GM19397 (cell line): ENCODE data around the gene UTP14C.
"Not testable (repeated sequence)": the region's sequence is repeated elsewhere in the genome, so short reads cannot be mapped to it uniquely, and the experiment has no call there.

ENCODE experiments used
- ATAC-seq: cut with Tn5 transposase; IDR thresholded peaks from one replicate; pipeline ENCODE4 v1.9.1; 2021; ENCODE audit warnings: mild to moderate bottlenecking, moderate library complexity; ENCODE audit not compliant: unreplicated experiment

The UTP14C gene, protein sequence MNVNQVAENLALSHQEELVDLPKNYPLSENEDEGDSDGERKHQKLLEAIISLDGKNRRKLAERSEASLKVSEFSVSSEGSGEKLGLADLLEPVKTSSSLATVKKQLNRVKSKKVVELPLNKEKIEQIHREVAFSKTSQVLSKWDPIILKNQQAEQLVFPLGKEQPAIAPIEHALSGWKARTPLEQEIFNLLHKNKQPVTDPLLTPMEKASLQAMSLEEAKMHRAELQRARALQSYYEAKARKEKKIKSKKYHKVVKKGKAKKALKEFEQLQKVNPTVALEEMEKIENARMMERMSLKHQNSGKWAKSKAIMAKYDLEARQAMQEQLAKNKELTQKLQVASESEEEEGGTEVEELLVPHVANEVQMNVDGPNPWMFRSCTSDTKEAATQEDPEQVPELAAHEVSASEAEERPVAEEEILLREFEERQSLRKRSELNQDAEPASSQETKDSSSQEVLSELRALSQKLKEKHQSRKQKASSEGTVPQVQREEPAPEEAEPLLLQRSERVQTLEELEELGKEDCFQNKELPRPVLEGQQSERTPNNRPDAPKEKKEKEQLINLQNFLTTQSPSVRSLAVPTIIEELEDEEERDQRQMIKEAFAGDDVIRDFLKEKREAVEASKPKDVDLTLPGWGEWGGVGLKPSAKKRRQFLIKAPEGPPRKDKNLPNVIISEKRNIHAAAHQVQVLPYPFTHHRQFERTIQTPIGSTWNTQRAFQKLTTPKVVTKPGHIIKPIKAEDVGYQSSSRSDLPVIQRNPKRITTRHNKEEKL

DNA sequence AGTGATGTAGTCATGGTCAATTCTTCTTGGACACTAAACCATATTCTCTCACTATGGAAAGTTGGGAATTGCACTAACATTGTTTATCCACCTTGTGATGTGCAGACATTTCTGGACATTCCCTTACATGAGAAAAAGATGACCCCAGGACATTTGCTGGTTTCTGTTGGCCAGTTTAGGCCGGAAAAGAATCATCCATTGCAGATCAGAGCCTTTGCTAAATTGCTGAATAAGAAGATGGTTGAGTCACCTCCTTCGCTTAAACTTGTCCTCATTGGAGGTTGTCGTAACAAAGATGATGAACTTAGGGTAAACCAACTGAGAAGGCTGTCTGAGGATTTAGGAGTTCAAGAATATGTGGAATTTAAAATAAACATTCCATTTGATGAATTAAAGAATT is at the start of gene UTP14C:
Gene UTP14C, plus strand, starts transcription at position 211 of the 400 bp plus-strand sequence. CDS start 4,114 bp downstream, outside the sequence.
- no peak for ATAC-seq

GRCh38 chr13:51976423-51976822 is 48.1 kb upstream of the UTP14C start:
- no peak for ATAC-seq

DNA sequence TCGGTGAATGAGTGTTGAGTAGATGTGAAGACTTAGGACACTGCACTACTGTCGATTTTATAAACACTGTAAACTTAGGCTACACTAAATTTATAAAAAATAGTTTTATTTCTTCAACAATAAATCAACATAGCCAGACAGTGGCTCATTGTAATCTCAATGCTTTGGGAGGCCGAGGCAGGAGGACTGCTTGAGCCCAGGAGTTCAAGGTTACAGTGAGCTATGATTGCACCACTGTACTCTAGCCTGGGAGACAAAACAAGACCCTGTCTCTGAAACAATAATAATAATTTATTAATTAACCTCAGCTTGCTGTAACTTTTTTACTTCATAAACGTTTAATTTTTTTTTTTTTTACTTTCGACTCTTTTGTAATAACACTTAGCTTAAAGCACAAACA is 47.6 kb upstream of the UTP14C start:
- ATAC-seq = no peak

DNA sequence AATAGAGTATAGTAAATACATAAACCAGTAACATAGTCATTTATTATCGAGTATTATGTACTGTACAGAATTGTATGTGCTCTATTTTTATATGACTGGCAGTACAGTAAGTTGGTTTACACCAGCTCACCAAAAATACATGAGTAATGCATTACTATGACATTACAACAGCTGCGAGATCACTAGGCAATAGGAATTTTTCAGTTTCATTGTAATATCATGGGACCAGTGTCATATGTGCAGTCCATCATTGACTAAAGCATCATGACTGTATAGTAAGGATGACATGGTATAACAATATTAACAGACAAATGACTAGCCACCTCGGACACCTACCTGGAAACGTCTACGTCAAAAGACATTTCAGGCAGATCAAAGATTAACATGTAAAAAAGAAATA is 46.9 kb upstream of the UTP14C start:
- ATAC-seq = no peak

DNA sequence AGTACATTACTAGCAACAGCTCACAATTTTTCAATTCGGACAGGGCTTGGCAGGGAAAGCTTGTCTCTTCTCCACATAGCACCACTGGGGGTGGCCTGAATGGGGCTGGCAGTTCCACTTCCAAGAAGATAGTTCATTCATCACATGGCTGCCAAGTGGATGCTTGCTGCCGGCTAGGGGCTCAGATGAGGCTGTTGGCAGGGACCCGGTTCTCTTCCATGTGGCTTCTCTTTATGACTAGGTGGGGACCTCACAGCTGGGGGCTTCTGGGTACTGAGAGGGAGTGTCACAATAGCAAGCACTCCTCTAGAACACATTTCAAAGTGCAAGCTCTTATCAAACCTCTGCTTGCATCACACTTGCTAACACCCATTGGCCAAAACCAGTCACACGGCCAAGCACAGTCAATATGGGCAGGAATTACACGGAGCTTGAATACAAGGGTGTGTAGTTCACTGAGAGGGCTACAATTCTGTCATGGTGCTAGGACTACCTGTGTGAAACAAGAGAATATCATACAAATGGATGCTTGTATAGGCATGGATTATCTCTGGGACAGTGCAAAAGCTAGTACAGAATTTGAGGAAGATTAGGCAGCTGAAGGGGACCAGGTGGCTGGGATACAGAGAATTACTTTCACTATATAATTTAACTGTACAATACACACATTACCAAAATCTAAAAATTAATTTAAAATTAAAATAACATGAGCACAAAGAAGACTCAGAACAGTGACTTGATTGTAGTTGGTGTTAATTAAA is 45.5 kb upstream of the UTP14C start:
- ATAC-seq = no peak

- no peak for ATAC-seq
Measured at GRCh38 chr13:51980908-51981307, 43.6 kb upstream of the UTP14C start.

- ATAC-seq = no peak
Measured at GRCh38 chr13:51981355-51981754, 43.1 kb upstream of the UTP14C start.

GRCh38 chr13:51983292-51983691 is 41.2 kb upstream of the UTP14C start:
- ATAC-seq = not testable (repeated sequence)

DNA sequence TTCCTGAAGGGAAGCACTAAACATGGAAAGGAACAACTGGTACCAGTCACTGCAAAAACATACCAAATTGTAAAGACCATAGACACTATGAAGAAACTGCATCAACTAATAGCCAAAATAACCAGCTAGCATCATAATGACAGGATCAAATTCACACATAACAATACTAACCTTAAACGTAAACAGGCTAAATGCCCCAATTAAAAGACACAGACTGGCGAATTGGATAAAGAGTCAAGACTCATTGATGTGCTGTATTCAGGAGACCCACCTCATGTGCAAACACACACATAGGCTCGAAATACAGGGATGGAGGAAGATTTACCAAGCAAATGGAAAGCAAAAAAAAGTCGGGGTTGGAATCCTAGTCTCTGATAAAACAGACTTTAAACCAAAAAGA is 39.6 kb upstream of the UTP14C start:
- ATAC-seq = not testable (repeated sequence)

DNA sequence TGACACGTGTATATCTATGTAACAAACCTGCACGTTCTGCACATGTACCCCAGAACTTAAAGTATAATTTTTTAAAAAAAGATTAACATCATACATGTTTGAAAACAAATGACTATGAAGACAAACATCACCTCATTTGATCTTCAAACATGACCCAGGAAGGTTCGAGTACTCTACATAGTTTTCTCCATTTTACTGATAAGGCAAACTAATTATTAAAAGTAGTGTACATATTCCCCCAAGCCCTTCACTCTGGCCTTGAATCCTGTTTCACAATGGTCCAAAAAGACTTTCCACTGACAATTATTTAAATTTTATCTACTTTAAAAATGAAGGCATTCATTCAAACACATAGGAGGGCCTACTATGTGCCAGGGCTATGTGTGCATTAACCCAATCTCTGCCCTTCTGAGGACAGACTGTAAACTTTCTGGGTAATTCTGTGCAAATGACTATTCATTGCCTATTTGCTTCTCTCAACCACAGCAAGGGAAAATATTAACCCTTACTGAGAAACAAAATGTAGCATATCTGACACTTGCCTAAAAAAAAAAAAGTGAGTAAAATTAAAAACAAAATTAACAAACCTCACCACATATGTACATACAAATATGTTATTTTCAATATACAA is 35.4 kb upstream of the UTP14C start:
- ATAC-seq = no peak

DNA sequence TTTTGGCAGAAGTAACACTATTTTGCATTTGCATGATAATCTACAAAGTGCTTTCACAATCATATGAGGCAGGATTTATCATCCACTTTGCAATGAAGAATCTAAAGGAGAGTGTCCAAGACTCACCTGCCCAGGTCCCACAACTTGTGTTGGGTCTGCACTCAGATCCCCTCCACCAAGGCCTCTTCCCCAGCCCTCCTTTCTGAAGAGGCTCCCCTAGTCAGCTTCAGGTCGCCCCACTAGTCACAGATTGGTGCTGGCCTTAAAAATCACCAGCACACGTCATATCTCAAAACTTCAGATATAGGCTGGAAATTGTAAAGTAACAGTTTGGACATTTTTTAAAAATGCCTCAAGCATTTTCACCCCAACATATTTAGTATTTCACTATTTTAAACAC is 30.8 kb upstream of the UTP14C start:
- no peak for ATAC-seq

DNA sequence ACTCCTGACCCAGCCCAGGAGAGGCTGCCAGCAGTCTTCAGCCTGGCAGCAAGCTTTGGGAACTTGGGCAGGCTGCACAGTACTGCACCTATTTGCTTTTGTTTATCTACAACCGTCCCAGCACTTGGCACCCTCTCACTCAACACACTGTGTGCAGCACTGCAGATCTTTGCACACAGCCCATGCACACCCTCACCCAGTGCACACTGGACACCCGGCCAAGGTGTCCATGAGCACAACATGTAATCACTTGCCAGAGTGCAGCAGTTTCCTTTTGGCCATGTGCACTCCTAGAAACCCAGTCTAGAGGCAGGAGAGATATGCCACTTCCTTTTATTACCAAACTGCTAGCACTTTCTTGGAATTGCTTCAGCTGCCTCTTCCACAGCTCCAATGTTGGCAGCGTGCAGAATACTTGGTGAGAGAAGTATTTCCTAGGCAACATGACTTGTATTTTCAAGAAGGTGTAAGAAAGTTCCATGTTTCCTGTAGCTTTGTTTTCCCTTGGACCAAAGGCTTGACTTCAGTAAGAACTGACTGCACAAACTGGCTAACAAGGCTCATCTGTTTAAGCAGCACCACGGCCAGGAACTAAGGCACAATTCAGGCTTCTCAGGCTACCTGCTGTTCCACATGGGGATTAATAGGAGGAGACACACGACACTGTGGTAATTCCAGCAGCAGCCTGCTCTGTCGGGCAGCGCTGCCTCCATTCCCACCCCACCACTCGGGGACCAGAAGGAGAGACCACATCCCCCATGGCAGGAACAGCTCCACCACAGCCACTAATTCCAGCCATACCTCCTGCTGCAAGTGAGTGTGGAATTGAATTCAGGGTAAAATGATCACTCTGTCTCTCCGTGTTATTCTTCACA is 28.6 kb upstream of the UTP14C start:
- ATAC-seq = no peak

DNA sequence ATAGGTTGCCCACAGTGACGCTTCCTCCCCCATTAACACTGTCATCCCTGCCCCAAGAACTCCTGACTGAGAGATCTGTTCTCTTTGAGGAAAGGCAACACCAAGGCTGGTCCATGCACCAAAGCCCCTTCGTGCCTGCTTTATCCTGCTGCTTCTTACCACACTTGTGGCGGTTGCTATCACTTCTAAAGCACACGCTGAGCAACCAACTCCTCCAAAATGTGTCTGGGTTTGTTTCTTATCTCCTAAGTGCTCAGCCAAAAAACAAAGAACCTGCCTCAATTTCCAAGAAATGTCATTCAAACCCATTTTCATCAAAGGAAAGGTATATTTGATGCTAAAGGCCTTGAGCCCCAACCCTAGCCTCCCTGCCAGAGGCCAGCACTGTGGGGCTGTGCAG is 27.9 kb upstream of the UTP14C start:
- ATAC-seq = no peak

DNA sequence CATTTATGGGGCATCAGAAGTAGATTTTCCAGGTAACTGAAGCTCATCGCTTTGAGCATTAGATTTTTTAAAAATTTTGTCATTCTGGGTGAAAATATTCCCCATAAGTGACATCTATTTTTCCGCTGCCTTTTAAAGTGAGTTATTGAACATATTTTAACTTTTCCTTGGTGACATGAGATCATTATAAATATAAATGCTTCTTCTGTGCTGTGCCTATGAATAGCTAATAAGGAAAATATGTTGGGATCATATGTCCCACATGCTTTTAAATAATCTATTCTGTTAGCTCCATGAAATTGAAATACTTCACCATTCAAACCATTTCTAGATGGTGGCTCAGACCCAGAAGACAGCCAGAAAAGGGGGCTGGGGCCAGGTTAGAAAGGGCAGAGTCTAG is 27.3 kb upstream of the UTP14C start:
- ATAC-seq = no peak

GRCh38 chr13:51997641-51998330 is 26.7 kb upstream of the UTP14C start:
- no peak for ATAC-seq

DNA sequence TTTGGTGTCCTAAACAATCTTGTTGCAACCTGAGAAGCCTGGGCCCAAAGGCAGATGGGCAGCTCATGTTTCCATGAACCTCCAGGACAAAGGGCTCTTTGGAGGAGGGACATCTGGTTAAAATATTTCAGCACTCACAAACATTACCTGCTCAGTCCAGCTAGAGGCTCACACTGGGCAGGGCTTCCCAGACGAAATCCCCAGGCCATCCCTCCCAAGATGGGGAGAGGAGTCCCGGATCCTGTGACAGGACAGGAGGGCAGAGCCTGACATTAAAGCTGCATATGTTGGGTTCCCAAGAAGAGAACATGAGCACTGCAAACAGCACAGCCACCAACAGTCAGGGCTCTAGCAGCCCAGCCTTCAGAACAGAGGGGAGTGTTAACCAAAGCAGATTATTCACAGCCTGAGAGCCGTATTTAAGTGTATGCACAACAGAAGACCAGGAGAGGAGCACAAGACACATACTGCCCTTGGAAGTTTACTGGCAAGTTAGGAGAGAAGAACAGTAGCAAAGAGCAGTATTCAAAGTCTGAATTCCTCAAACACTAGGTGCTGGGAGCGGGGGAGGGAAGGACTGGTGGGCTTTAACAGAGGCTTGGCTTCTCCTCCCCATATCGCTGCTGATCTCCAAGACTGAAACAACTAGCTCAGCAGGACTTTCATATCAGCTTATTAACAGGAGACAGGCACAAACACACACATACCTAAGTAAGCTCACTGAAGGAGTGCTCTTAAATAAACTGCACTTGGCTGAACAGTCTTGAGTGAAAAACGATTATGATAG is 25.6 kb upstream of the UTP14C start:
- ATAC-seq = no peak

DNA sequence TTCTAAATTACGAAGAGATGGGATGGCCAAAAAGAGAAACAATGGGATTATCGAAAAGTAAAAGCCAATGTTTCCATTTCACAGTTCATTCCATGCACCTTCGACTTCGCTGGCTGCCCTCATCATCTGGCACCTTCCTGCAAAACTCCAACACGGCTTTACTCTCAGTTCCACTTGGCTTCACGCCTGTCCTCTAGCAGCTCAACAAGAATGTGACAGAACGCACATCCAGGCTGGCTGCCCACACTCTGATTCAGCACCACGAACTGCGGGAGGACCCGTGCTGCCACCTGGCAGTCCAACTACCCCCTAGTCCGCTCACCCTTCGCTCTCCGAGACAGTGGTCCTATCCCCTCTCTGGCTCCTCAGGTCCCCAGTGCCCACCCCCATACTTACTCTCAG is 25.0 kb upstream of the UTP14C start:
- no peak for ATAC-seq

- no peak for ATAC-seq
Measured at GRCh38 chr13:51999921-52000320, 24.6 kb upstream of the UTP14C start.
